Chondrocyte (in vitro differentiated cells): ENCODE measurements around the gene PNKP. TPM values are rescaled to one million over a fixed set of nuclear protein-coding genes. Genes with fewer than 3 reads are reported as not detected.
"Not testable (repeated sequence)": the region's sequence is repeated elsewhere in the genome, so short reads cannot be mapped to it uniquely, and the experiment has no call there.

ENCODE experiments used
- DNase-seq: peaks from one replicate; pipeline ENCODE4 v3.0.0; 2021; ENCODE audit warnings: mixed read lengths, low spot score
- H3K27ac Mint-ChIP-seq: one replicate; pipeline ENCODE4 v1.8.0; 2021; ENCODE audit warnings: mild to moderate bottlenecking, moderate library complexity, mixed read lengths; ENCODE audit not compliant: unreplicated experiment
- H3K27me3 Mint-ChIP-seq: 2 replicates; pipeline ENCODE4 v1.8.0; 2021; ENCODE audit warnings: low read depth, mixed read lengths
- H3K36me3 Mint-ChIP-seq: 2 replicates; pipeline ENCODE4 v1.8.0; 2021; ENCODE audit warnings: low read depth, mixed read lengths
- H3K4me1 Mint-ChIP-seq: 2 replicates; pipeline ENCODE4 v1.8.0; 2021; ENCODE audit warnings: low read depth, mild to moderate bottlenecking, mixed read lengths
- H3K4me3 Mint-ChIP-seq: one replicate; pipeline ENCODE4 v1.8.0; 2021; ENCODE audit warnings: mild to moderate bottlenecking, moderate library complexity, mixed read lengths; ENCODE audit not compliant: unreplicated experiment
- H3K9me3 Mint-ChIP-seq: 2 replicates; pipeline ENCODE4 v1.8.0; 2021; ENCODE audit warnings: low read depth, mixed read lengths
- total RNA-seq: library from RNA; stranded (reverse); gene quantifications from 3 replicates; pipeline ENCODE4 v1.2.1, GENCODE V29; 2021
- TF ChIP-seq, protein P1 (sequence below): fragments of 200-600 bp; sonication (generic); IDR thresholded peaks from 2 replicates; pipeline ENCODE4 v1.5.0; 2021; ENCODE audit warnings: antibody characterized with exemption, mild to moderate bottlenecking, moderate library complexity

Gene PNKP
- total RNA-seq, 1 donor from 2014 or later: 52.4 TPM

GRCh38 chr19:49824662-49825061 lies 42.7 kb downstream of the PNKP start:
- no peak overlapping the region for H3K27ac Mint-ChIP-seq
- TF ChIP-seq, protein P1, sequence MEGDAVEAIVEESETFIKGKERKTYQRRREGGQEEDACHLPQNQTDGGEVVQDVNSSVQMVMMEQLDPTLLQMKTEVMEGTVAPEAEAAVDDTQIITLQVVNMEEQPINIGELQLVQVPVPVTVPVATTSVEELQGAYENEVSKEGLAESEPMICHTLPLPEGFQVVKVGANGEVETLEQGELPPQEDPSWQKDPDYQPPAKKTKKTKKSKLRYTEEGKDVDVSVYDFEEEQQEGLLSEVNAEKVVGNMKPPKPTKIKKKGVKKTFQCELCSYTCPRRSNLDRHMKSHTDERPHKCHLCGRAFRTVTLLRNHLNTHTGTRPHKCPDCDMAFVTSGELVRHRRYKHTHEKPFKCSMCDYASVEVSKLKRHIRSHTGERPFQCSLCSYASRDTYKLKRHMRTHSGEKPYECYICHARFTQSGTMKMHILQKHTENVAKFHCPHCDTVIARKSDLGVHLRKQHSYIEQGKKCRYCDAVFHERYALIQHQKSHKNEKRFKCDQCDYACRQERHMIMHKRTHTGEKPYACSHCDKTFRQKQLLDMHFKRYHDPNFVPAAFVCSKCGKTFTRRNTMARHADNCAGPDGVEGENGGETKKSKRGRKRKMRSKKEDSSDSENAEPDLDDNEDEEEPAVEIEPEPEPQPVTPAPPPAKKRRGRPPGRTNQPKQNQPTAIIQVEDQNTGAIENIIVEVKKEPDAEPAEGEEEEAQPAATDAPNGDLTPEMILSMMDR: no peak
- peaks cover 6% of the 10 kb centered on the region for H3K4me1 Mint-ChIP-seq
- no peak for DNase-seq
- H3K27me3 Mint-ChIP-seq: no peaks in the 10 kb centered on the region
- H3K36me3 Mint-ChIP-seq: peaks cover 11% of the 10 kb centered on the region
- H3K9me3 Mint-ChIP-seq: no peaks in the 10 kb centered on the region
- no peak overlapping the region for H3K4me3 Mint-ChIP-seq

DNA sequence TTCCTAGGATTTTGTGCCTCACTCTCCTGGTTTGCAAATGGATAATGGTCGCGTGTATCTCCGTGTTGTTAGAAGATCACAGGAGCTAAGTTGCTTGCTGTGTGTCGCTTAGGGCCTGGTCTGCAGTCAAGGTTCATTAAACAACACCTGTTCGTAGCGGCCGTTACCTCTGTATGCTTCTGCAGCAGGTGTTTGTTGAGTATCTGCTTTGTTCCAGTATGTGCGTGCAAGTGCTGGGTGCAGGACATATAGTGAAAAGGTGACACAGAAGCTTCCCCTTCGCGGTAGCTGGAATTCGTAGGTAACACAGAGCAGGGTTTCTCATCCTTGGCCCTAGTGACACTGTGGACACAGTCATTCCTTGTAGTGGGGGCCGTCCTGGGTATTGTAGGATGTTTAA lies 43.9 kb downstream of the PNKP start:
- peaks cover 18% of the 10 kb centered on the region for H3K4me1 Mint-ChIP-seq
- H3K36me3 Mint-ChIP-seq: peaks cover 10% of the 10 kb centered on the region
- H3K27ac Mint-ChIP-seq: no peak overlapping the region
- no peaks in the 10 kb centered on the region for H3K27me3 Mint-ChIP-seq
- DNase-seq: no peak
- H3K9me3 Mint-ChIP-seq: no peaks in the 10 kb centered on the region
- TF ChIP-seq, protein P1: no peak
- no peak overlapping the region for H3K4me3 Mint-ChIP-seq

- H3K4me3 Mint-ChIP-seq: no peak overlapping the region
- DNase-seq: no peak
- no peaks in the 10 kb centered on the region for H3K27me3 Mint-ChIP-seq
- TF ChIP-seq, protein P1: no peak
- H3K27ac Mint-ChIP-seq: no peak overlapping the region
- H3K36me3 Mint-ChIP-seq: peaks cover 4% of the 10 kb centered on the region
- H3K4me1 Mint-ChIP-seq: peaks cover 21% of the 10 kb centered on the region
- H3K9me3 Mint-ChIP-seq: no peaks in the 10 kb centered on the region
These were observed 47.3 kb downstream of the PNKP start for GRCh38 chr19:49820125-49820524.

GRCh38 chr19:49819452-49820115 lies 47.8 kb downstream of the PNKP start:
- not testable (repeated sequence) for DNase-seq, H3K9me3 Mint-ChIP-seq, H3K36me3 Mint-ChIP-seq, H3K27me3 Mint-ChIP-seq
- peak overlapping the region; percentile 74 for H3K27ac Mint-ChIP-seq
- peak overlapping the region; percentile 97 for H3K4me3 Mint-ChIP-seq
- H3K4me1 Mint-ChIP-seq: peaks cover 22% of the 10 kb centered on the region

- Mint-ChIP-seq H3K4me3 (peak overlapping the region; percentile 97), H3K27ac (peak overlapping the region; percentile 91), H3K36me3 (peaks cover 4% of the 10 kb centered on the region), H3K9me3 (no peaks in the 10 kb centered on the region), H3K4me1 (peaks cover 30% of the 10 kb centered on the region), H3K27me3 (no peaks in the 10 kb centered on the region)
- TF ChIP-seq, protein P1: no peak
- no peak for DNase-seq
These were observed 48.6 kb downstream of the PNKP start for GRCh38 chr19:49818649-49819370.
